EL (cell line): Measurements from ENCODE around the gene CHAD.

Source experiments
- DNase-seq: peaks from one replicate; pipeline ENCODE4 v3.0.0-alpha.2; 2016

Gene CHAD

DNA sequence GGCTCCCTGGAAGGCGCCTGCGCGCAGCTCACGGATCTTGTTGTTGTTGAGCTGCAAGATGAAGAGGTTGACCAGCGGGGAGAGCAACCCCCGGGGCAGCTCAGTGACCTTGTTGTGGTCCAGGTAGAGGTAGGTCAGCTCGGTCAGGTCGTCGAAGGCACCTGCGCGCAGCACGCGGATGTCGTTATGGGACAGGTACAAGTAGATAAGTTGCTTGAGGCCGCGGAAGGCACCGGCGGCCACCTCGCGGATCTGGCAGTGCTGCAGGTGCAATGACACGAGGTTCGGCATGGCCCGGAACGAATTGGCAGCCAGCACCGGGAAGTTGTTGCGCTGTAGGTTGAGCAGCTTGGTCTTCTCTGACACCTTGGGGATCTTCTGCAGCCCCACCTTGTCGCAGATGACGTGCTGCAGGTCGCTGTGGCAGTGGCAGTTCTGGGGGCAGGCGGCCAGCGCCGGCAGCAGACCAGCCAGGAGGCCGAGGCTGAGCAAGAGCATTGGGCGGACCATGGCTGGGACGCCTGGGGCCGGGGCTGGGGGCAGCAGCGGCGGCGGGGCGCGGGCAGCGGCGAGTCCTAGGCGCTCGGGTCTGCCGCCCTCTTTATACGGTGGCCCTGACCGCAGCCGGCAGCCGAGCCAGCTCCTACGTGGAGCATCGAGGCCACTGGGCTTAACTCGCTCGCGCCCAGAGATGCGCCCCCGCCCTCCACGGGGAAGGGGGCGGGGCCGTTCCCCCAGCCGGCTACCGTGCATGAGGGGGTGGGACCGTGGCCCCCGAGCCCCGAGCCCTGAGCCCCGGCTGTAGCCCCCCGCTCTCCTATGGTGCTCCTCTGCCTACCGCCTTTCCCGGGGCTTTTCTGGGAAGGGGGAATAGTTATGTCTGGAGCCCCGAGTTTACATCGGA, at the start of gene CHAD:
Gene CHAD (minus strand): TSS at position 577 of the 904 bp plus-strand sequence. CDS start 67 bp downstream, at position 510.
- no peak for DNase-seq

DNA sequence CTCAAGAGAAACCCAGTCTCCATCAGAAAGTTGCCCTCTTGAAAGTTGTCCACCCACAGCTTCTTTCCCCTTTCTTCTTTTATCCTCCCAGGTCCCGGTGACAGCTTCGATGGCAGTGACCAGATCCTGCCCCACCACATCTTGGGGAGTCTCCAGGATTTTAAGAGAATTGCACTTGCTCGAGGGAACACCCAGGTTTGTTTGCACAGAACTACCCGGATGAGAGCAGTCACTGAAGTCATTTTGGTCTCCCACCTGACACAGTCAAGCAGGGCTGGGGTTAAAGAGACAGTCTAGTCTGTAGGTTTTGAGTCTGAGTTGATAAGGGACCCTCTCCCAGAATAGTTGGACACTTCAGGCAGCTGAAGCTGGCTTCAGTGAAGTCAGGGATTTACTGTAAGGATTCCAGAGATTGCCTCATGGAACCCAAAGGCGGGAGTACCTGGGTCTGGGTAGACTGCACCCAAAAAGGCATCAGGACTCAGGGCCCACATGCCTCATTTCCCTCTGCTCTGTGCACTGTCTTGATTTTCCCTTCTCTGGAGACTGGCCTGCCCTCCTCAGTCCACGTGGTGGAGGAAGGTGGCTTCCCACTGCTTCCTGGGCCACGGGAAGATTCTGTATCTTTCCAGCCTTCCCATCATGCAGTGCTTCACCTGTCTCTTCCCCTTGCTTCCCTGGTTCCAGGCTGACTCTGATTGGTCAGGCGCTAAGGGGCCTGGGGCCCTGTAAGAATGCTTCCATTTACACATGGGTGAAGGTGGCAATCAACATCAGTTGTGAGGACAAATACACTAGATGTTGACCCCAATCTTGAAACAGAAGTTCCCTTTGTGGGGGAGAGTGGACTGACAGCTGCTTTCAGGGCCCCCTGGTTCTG, 49.1 kb upstream of the CHAD start:
- no peak for DNase-seq

DNA sequence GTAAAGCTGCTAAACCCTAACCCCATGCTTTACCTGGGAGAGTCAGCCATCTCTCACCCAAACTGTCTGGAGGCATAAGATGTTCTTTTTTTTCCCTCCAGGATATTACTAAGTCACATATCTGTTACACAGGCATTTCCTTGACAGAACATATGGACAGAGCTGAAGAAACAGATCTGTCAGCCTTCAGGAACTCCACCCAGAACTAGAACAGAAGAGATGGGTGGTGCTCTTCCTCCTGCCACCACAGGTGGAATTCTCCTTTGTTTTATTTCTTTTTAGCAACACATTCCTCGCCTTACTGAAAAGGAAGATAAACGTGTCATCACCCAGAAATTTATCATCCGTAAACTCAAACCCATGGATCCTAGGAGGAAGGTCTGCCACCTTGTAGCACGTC, 48.3 kb upstream of the CHAD start:
- DNase-seq: no peak

DNA sequence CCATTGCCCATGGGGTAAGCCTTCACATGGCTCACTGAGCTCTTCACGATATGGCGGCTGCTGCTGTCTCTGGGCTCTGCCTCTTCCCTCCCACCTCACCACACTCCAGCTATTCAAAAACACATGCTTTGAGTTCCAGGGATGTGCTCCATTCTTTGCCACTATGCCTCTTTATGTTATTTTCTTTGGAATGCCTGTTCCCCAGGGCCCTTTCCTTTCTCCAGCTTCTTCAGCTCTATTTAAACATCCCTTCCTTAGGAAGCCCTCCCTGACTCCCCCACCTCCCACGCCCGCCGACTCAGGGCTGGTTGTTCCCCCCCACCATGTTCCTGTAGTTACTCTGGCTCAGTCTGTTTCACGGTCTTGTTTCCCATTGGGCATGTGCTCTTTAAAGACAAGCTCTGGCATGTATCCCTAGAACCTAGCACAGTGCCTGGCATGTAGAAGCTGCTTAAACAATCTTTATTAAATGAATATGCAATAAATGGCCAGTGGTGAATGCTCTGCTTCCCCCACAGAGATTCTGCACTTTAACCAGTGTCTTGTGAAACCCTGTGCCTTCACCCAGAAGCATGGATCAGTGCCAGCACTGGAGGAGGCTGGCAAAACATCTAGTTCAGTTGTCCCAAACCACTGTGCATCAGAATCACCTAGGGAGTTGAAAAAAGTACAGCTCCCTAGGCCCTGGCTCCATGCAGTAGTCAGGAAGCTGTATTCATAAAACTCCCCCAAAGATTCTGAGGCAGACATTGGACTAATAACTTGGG, 46.4 kb upstream of the CHAD start:
- no peak for DNase-seq

DNA sequence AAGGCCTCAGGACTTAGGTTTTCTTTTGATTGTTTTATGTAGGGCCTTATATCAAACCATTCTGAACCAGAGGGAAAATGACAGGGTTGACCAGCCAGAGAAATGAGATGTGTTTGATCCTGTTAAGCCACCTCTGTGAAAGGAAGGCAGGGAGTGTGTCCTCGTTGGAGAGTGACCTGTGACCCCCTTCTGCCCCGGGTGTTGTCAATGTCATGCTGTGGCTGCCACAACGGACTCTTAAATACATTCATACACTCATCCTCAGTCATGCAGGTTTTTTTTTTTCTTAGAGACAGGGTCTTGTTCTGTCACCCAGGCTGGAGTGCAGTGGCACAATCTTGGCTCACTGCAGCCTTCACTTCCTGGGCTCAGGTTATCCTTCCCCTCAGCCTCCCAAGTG, 45.7 kb upstream of the CHAD start:
- no peak for DNase-seq

DNA sequence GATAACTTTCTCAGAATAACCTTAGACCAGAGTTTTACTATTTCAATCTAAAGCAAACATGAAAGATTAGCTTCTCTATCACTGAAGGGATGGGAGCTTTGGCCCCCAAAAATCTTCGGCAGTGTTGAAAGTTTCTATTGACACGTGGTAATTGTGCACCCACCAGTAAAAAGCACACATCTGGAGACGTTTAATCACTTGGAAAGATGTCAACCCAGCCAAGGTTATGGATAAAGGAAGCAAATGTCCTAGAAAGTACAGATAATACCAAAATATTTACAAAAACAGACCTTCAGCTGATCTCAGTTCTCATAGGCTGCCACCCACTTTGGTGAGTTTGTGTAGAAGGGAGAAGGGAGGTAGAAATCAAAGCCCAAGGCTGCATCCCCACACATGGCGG, 44.8 kb upstream of the CHAD start:
- DNase-seq: no peak

DNA sequence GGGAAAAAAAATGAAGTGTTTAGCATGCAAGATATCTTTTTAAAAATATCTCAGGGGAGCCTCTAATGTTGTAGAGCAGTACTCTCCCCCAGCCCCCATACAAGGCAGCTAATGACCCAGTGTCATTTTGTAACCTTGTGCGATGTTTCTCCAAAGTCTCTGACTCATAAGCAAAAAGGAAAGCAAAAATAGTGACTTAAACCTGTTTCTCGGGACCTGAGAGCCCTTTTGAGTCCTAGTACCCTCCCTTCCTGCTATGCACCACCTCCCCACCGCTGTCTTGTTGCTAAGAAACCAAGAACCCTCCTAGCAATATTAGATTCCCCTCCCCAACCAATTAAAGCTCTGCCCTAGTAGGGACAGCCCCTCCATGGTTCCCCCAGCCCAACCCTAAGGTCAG, 42.4 kb upstream of the CHAD start:
- peak; percentile 25 for DNase-seq

DNA sequence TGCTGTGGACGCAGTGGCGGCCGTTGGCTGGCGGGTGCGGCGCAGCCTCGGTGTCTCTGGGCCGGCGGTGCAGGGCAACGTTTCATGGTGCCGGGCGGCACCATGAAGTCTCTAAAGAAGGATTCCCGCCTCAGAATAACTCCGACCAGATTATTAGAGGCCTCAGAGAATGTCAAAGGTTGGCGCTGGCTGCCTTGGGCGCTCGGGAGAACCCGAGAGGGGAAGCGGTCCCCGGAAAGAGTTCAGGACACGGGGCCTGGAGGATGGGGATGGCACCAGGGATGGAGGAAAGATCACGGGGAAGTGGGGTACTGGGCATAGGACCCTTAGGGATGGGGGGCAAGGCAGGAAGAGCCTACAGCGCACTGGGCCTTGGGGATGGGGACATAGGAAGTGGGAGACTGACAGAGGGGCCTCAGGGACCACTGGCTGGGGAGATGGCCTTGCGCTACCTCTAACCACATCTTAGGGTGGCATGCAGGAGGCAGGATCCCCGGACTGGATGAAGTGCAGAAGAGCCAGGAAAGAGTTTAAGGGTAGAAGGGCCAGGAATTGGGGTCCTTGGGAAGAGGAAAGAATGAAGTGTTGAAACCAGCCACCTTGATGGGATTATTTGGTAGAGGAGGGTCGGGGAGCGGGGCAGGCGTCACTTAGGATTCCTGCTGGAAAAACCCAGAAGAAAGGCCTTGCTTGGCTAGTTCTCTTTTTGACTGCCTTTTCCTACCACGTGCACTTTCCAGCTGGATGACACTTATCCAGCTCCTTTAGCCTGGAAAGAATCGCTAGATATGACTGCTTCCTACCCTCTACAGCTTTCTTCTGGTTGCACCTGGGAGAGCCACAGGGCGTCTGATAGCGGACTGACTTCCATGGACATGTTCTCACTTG, 40.1 kb upstream of the CHAD start:
- DNase-seq: no peak

- peak; percentile 72 for DNase-seq
Measured at GRCh38 chr17:50507871-50508572, 39.3 kb upstream of the CHAD start, which contains the start of gene MYCBPAP. Gene MYCBPAP (plus strand): TSS chr17:50508439. CDS start chr17:50508675, 236 bp downstream.

DNA sequence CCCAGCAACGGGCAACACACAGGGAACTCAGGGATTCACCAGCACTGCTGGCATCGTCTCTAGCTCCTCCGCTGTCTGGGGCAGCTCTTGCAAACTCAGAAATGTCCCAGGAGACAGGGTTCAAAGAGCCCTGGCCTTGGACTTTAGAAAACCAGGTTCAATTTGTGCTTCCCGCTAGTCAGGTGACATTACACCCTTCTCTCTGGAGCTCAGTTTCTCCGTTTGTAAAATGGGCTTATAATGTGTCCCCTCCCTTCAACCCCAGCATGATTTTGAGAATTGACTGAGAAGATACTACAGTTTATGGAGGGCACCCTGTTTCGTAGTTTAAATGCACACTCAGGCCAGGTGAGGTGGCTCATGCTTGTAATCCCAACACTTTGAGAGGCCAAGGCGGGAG, 37.6 kb upstream of the CHAD start:
- no peak for DNase-seq

DNA sequence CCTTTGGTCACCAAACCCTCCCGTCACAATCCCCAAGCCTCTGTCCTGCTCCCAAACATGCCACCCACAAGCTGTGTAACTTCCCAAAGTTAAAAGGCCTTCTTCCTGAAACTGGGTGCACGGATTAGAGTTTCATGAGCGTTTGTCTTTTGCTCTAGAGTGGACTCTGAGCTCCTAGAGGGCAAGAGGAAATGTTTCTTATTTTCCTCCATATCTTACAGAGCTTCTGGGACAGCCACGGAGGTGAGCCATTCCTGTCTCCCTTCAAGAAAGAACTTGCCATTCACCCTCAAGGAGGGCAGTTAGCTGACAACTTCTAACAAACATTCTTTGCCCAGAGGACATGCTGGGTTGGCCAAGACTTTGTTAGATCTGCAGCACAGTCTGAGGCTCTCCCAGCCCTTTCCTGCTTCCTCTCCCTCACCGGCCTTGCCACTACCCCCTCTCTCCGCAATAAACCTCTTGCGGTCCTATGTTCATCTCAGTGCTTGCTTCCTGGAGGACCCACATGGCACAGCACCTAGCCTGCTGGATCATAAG, 37.0 kb upstream of the CHAD start:
- no peak for DNase-seq

- no peak for DNase-seq
Measured at GRCh38 chr17:50502301-50502990, 33.8 kb upstream of the CHAD start.

GRCh38 chr17:50501054-50501453, 32.4 kb upstream of the CHAD start:
- DNase-seq: peak; percentile 41

- no peak for DNase-seq
Measured at GRCh38 chr17:50499721-50500120, 31.0 kb upstream of the CHAD start.

DNA sequence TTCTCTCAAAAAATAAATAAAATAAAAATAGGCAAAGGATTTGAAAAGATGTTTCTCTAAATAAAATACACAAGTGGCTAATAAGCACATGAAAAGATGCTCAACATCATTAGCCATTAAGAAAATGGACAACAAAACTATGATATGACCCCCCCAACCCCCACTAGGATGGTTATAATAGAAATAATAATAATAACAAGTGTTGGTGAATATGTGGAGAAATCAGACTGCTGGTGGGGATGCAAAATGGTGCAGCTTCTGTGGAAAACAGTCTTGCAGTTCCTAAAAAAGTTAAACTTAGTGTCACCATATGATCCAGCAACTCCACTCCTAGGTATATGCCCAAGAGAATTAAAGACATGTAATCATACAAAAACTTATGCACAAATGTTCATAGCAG, 30.6 kb upstream of the CHAD start:
- no peak for DNase-seq

DNA sequence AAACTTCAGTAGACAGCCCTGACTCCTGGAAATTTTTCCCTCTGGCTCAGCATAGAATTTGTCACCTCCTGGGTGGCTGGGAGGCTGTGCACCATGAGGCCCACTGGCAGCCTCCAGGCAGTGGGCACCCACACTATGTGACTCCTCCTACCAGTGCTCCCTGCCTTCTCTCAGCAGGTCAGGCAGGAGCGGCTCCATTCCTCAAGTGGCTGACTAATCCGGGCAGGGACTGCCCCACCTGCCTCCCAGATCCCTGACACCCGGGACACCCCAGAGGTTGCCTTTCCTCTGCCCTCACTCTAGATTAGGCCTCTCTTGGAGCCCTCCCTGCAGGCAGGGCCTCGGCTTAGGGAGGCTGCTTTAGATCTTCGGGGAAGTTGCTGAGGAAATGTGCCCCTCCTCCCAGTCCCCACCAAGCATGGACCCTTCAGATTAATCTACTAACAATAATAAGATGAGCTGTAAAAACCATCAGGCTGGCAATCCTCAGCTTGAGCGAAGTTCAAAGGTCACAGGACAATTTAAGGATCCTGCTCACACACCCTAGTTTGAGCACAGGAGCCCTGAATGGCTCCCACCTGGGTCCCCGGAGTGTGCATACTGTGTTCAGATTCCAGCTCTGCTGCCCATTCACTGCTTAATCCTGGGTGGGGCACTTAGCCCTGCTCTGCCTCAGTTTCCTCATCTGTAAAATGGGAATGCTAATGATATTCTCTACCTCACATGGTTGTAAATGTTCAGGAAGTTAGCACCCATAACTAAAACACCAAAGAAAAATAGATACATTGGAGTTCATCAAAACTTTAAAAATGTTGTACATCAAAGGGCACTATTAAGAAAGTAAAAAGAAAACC, 29.6 kb upstream of the CHAD start:
- no peak for DNase-seq

DNA sequence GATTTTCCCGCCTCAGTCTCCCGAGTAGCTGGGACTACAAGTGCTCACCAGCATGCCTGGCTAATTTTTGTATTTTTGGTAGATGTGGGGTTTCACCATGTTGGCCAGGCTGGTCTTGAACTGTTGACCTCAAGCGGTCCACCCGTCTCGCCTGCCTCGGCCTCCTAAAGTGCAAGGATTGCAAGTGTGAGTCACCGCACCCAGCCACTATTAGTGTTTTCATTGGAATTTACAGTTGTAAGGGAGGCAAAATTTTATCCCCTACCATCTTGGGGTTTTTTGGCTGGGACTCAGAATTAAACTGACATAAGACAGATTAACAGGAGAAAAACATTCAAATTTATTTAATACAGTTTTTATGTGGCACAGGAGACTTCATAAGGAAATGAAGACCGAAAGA, 27.2 kb upstream of the CHAD start:
- peak; percentile 84 for DNase-seq

DNA sequence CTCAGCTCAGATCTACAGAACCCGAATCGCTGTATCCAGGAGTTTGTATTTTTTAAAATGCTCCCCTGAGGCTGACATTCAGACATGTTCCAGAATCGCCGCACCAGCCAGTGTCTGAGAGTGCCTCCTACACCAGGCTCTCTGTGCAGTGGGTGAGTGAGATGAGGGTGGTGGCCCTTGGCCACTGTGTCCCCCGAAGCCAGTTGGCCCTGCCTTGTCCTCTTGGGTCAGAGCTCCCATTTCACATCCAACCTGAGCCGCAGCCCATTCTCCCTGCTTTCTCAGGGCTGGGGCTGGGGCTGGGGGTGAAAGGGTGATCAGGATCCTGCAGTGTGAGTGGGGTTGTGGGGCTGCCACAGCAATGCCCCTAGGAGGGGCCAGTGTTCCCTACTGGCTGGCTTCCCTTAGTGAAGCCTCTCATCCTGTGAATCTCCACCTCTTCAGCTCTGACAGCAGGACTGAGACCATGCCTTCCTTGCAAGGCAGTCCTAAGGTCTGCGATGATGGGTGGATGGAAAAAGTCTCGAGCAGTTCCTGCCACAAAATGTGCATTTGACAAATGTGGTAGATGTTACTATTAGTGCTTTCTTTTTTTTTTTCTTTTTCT, 26.6 kb upstream of the CHAD start:
- DNase-seq: no peak

GRCh38 chr17:50493744-50494143, 25.1 kb upstream of the CHAD start:
- no peak for DNase-seq
